ENCODE measurements around the gene MTF2. TPM values are rescaled to one million over a fixed set of nuclear protein-coding genes. Genes with fewer than 3 reads are reported as not detected.
A peak's percentile ranks its signal among the peaks of the same experiment; 100 is the strongest.

Gene MTF2
- total and polyA plus RNA-seq, 4 donors, result 3.2 to 17.8 (median 12.6) TPM

- DNase-seq (ENCODE audit: low spot score), result no peak
- WGBS, result 85% methylated on average over 4 of the region's 4 CpGs
- H3K9ac ChIP-seq (ENCODE audit: low read depth in 1 of 2, low read length in 2 of 2), result no peak overlapping the region
- no peaks in the 10 kb centered on the region for H3K36me3 ChIP-seq (ENCODE audit: control insufficient read depth in 4 of 4, insufficient read depth in 3 of 4, low read depth in 1 of 4, low read length in 3 of 4)
- no peaks in the 10 kb centered on the region for H3K27me3 ChIP-seq (ENCODE audit: control insufficient read depth in 4 of 4, insufficient read depth in 4 of 4, low read length in 3 of 4)
- TF ChIP-seq HNF4A (conservative IDR thresholded peaks at IDR 0.05) (no peak), SP1 (IDR thresholded peaks at IDR 0.05) (no peak), HNF4G (IDR thresholded peaks at IDR 0.05) (no peak), NR2F2 (IDR thresholded peaks at IDR 0.05) (no peak), TAF1 (conservative IDR thresholded peaks at IDR 0.05) (no peak), EGR1 (IDR thresholded peaks at IDR 0.05; ENCODE audit: low read depth in 2 of 2) (no peak), FOXA1 (IDR thresholded peaks at IDR 0.05) (no peak), RAD21 (IDR thresholded peaks at IDR 0.05) (no peak), GABPA (IDR thresholded peaks at IDR 0.05 in 1 of 2, conservative IDR thresholded peaks at IDR 0.05 in 1 of 2) (no peak), YY1 (IDR thresholded peaks at IDR 0.05) (no peak), FOXA2 (IDR thresholded peaks at IDR 0.05) (no peak), JUND (IDR thresholded peaks at IDR 0.05) (no peak)
- TF ChIP-seq, protein P1, sequence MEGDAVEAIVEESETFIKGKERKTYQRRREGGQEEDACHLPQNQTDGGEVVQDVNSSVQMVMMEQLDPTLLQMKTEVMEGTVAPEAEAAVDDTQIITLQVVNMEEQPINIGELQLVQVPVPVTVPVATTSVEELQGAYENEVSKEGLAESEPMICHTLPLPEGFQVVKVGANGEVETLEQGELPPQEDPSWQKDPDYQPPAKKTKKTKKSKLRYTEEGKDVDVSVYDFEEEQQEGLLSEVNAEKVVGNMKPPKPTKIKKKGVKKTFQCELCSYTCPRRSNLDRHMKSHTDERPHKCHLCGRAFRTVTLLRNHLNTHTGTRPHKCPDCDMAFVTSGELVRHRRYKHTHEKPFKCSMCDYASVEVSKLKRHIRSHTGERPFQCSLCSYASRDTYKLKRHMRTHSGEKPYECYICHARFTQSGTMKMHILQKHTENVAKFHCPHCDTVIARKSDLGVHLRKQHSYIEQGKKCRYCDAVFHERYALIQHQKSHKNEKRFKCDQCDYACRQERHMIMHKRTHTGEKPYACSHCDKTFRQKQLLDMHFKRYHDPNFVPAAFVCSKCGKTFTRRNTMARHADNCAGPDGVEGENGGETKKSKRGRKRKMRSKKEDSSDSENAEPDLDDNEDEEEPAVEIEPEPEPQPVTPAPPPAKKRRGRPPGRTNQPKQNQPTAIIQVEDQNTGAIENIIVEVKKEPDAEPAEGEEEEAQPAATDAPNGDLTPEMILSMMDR (IDR thresholded peaks at IDR 0.05; ENCODE audit: low read depth, low read length, missing input control), result no peak
- TF ChIP-seq, protein P2, sequence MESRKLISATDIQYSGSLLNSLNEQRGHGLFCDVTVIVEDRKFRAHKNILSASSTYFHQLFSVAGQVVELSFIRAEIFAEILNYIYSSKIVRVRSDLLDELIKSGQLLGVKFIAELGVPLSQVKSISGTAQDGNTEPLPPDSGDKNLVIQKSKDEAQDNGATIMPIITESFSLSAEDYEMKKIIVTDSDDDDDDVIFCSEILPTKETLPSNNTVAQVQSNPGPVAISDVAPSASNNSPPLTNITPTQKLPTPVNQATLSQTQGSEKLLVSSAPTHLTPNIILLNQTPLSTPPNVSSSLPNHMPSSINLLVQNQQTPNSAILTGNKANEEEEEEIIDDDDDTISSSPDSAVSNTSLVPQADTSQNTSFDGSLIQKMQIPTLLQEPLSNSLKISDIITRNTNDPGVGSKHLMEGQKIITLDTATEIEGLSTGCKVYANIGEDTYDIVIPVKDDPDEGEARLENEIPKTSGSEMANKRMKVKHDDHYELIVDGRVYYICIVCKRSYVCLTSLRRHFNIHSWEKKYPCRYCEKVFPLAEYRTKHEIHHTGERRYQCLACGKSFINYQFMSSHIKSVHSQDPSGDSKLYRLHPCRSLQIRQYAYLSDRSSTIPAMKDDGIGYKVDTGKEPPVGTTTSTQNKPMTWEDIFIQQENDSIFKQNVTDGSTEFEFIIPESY (IDR thresholded peaks at IDR 0.05), result no peak
- TF ChIP-seq, protein P3, sequence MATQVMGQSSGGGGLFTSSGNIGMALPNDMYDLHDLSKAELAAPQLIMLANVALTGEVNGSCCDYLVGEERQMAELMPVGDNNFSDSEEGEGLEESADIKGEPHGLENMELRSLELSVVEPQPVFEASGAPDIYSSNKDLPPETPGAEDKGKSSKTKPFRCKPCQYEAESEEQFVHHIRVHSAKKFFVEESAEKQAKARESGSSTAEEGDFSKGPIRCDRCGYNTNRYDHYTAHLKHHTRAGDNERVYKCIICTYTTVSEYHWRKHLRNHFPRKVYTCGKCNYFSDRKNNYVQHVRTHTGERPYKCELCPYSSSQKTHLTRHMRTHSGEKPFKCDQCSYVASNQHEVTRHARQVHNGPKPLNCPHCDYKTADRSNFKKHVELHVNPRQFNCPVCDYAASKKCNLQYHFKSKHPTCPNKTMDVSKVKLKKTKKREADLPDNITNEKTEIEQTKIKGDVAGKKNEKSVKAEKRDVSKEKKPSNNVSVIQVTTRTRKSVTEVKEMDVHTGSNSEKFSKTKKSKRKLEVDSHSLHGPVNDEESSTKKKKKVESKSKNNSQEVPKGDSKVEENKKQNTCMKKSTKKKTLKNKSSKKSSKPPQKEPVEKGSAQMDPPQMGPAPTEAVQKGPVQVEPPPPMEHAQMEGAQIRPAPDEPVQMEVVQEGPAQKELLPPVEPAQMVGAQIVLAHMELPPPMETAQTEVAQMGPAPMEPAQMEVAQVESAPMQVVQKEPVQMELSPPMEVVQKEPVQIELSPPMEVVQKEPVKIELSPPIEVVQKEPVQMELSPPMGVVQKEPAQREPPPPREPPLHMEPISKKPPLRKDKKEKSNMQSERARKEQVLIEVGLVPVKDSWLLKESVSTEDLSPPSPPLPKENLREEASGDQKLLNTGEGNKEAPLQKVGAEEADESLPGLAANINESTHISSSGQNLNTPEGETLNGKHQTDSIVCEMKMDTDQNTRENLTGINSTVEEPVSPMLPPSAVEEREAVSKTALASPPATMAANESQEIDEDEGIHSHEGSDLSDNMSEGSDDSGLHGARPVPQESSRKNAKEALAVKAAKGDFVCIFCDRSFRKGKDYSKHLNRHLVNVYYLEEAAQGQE (IDR thresholded peaks at IDR 0.05), result no peak
- TF ChIP-seq, protein P4, sequence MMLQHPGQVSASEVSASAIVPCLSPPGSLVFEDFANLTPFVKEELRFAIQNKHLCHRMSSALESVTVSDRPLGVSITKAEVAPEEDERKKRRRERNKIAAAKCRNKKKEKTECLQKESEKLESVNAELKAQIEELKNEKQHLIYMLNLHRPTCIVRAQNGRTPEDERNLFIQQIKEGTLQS (IDR thresholded peaks at IDR 0.05), result no peak
- H3K4me1 ChIP-seq (ENCODE audit: control insufficient read depth in 4 of 4, insufficient read depth in 4 of 4, low read length in 3 of 4), result peaks cover 0 to 8% (median 4%) of the 10 kb centered on the region in 4 donors
- H3K9me3 ChIP-seq (ENCODE audit: control insufficient read depth in 4 of 4, low read length in 3 of 4), result no peaks in the 10 kb centered on the region
- peak overlapping the region in 1 of 3 donors; percentile 33 for H3K4me3 ChIP-seq (ENCODE audit: low read depth in 1 of 3, low read length in 3 of 3)
- H3K27ac ChIP-seq (ENCODE audit: low read depth in 1 of 2, low read length in 2 of 2), result peak overlapping the region; percentile 25 to 46
Measured at GRCh38 chr1:93043057-93043557, 36.0 kb upstream of the MTF2 start.

DNA sequence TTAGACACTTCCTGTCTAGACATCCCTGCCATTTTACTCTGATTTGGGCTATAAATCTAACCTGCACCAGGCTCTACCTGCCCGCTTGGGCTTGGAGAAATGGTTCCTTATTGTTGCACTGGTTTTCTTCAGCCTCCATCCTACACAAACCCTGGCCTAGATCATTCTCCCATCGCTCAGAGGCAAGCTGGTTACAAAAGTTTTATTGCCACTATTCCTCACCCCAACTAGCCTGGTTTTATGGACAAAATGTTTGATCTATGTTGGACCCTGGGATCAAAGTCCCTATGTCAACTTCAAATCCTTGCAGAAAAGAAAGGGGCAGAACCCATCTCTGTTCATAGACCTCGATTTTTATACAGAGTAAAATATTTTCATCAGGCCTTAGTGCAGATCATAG, 31.5 kb upstream of the MTF2 start:
- H3K27ac ChIP-seq (ENCODE audit: low read depth in 1 of 2, low read length in 2 of 2), result no peak overlapping the region
- TF ChIP-seq JUND (IDR thresholded peaks at IDR 0.05) (no peak), YY1 (IDR thresholded peaks at IDR 0.05) (no peak)
- no peak for DNase-seq (ENCODE audit: low spot score)
- peaks cover 0 to 4% (median 0%) of the 10 kb centered on the region in 4 donors for H3K4me1 ChIP-seq (ENCODE audit: control insufficient read depth in 4 of 4, insufficient read depth in 4 of 4, low read length in 3 of 4)
- H3K9me3 ChIP-seq (ENCODE audit: control insufficient read depth in 4 of 4, low read length in 3 of 4), result no peaks in the 10 kb centered on the region
- H3K4me3 ChIP-seq (ENCODE audit: low read depth in 1 of 3, low read length in 3 of 3), result no peak overlapping the region
- no peaks in the 10 kb centered on the region for H3K36me3 ChIP-seq (ENCODE audit: control insufficient read depth in 4 of 4, insufficient read depth in 3 of 4, low read depth in 1 of 4, low read length in 3 of 4)
- no peaks in the 10 kb centered on the region for H3K27me3 ChIP-seq (ENCODE audit: control insufficient read depth in 4 of 4, insufficient read depth in 4 of 4, low read length in 3 of 4)
- 55% methylated on average over 3 of the region's 3 CpGs for WGBS
- no peak overlapping the region for H3K9ac ChIP-seq (ENCODE audit: low read depth in 1 of 2, low read length in 2 of 2)

Measured in liver (tissue), 9 donors.